DMS79 (cell line): ENCODE results near the gene MBP.

ENCODE experiments used
- DNase-seq: peaks from one replicate; lab custom pipeline; 2025; lab: John Stamatoyannopoulos, UW

Gene MBP

DNA sequence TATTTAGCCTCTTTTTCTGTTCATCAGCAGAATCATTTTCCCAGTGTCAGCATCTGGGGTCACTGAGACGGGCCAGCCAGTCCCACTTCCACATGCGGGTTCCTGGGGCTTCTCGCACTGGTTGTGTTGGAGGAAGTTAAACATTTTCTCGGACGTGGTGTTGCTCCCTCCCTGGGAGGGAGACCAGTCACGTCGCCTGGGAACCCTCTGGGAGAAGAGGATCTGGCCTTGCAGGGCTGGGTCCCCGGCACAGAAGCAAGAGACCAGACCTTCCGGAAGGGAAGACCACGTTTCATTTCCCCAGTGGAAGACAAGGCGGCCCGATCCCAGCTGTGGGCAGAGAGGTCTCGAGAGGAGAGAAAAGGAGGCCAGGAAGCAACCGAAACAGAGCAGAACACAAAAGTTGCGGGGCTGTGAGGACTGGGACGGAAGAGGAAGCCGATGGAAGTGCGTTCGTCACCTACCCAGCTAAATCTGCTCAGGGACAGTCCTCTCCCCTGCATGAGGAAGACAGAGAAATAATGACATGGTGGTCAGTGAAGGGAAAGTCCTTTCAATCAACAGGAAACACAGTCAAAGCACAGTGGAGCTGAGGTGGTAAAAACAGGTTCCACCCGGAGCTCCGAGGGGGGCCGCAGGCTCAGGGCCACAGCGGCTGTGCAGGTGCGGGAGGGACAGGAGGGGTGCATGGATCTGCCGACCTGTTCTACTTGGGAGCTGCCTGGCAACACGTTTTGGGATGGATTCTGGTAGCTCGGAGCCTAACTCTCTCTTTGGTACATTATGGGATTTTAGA lies 144.4 kb downstream of the MBP start:
- no peak for DNase-seq

DNA sequence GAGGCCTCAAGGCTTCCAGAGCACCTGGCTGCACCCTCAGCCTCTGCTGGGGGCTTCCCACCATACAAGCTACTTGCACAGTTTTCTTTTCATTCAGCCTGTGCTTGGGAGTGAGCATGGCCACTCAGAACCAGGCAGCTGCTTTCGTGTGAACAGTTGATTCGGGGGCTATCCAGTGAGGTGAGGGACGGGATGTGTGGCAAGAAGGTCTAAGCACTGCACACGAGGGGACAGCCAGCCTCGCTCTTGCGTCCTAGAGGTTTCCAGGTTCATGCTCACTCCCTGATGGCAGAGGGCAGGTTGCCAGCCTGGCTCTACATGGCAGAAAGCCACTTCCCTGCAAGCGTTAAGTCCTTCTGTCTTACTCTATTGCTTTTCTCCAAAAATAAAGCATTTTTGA lies 146.2 kb downstream of the MBP start:
- no peak for DNase-seq

DNA sequence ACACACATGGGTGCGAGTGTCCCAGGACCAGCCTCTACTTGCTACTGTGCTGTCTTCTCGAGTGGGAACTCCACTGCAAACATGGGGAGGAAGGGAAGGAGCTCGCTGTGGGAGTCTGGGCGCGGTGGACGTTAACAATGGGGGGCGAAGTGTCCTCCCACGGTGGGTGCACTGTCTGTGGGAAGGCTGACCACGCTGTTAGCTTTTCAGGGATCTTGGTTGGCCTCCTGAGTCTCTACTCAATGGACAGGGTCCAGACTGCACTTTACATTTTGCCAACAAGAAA lies 146.7 kb downstream of the MBP start:
- DNase-seq: no peak

DNA sequence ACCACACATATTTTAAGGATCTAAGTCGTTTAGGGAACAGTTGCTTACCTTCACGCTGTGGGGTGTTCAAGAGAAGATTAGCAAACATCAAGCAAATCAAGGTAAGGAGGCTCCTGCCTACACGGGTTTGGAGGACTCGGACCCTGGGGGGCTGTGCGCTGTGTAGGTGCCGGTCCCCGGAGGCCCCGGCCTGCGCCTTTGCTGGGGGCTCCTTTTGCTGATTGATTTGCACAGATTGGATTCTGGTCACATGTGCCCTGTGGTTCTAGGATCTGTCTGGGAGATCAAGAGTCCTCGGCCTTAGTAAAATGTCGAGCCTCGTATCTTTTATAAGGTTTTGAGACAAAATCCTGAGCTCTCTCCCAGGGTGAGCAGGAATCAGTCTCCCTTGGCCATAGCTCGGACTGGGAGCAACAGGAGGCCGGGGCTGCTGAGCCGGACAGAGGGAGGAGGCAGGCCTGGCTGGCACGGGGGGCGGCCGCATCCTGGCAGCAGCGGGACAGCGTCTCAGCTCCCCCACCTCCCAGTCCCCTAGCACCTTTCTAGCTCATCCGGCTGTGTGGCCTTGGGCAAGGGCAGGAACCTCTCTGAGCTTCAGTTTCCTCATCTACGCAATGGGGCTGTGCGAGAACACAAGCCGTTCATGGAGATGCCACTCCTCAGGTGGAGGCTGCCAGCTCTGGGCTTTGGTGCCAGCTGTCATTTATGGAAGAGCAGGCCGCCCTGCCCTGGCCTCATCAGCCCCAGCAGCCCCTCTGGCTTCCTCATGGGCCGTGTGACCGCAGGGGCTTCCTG lies 147.2 kb downstream of the MBP start:
- DNase-seq: no peak

DNA sequence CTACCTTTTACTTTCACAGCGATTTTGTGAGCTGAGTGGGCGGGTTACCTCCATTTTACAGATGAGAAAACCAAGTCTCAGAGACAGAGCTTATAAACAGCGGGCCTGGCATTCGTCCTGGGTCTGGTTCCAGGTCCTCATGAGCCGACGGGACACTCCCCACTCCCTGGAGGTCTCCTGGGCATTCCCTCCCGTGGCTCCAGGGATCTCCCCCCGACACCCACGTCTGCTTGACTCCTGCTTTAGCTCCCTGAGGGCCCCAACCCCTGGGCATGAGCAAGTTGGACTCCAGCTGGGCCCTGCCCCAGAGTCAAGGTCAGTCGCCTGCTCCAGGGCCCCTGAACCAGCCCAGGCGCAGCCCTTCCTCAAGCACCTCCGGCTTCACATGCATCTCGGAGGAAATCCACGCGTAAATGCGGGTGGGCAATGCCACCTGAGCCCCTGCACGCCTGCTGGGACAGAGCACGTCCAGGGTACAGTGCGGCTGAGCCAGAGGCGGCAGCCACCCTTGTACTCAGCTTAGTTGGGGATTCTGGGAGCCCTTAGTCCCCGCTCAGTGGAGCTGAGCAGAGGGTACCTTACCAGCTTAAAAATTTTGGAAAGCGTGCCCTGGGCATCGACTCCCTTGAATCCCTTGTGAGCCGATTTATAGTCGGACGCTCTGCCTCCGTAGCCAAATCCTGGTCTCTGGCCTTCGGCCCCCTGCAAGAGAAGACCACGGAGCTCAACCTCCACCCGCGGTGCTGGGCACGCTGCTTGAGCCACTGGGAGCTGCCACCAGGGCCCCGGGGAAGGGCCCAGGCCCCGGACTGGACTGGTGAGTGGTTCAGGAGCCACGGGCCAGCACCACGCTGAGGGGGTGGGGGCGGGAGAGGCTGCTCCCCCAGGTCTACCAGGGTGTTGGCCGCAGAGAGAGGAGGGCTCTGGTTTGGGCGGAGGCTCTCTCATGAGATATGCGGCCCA lies 148.1 kb downstream of the MBP start:
- DNase-seq: no peak

DNA sequence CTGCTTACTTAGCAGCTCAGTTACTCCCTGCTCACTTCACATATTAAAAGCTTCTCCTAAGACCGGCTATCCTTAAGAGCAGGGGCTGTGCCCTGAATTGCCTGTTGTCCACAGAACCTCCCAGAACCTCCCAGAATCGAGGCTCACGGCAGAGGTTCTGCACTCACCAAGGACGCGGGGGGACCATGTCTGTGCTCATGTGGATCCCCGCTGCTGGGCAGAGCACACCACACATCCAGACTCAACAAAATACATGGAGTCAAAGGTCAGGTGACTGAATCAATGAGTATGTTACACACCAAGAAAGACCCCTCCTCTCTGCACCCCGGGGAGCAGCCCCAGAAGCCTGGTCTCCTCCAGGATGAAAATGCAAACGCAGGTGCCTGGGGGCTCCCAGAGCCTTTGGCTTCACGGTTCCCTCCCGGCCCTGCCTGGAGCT lies 149.0 kb downstream of the MBP start:
- DNase-seq: no peak

DNA sequence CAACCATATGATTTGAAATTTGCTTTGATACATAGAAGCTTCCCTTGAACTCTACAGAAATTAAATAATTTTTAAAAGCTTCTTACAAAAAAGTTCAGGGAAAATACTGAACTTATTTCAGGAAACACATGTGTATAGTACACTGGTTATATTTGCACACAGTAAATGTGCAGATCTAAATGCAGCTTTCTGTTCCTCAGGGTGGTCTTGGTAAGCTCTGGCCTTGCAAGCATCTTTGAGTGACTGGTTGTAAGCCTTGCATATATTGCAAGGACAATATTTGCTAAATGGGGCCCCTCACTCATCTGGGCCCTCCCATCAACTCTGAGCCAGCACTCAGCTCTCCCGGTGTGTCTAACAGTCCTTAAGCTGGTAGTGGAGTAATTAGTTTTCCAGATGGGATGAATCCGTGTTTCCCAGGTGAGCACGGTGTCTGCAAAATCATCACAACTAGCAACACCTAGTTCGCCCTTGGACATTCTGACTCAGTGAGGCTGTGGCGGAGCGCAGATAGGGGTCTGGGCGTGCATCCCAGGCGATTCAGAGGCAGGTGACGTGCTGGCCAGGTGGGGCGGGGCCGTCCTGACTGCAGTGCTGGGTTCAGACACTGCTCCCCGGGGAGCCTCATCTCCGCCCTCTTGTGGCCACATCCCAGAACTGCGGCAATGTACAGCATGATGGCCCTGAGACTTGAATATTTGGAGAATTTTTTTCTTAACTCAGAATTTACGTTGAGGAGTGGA lies 149.6 kb downstream of the MBP start:
- peak; percentile 40 for DNase-seq

DNA sequence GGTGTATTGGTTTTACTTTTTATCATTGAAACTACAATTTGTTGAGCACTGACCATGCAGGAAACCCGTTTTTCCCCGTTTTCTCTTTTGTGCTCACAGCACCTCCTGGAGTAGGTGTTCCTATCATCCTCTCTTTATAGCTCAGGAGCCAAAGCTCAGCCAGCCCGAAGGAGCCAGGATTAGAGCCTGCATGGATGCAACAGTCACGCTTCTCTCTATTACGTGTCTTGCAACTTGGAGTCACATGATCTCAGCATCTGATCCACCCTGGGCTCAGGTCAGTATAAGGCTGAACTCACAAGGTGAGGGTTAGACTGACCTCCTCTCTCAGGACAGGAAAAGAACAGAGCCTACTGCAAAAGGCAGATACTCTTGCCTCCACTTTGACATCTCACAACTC lies 150.5 kb downstream of the MBP start:
- no peak for DNase-seq

DNA sequence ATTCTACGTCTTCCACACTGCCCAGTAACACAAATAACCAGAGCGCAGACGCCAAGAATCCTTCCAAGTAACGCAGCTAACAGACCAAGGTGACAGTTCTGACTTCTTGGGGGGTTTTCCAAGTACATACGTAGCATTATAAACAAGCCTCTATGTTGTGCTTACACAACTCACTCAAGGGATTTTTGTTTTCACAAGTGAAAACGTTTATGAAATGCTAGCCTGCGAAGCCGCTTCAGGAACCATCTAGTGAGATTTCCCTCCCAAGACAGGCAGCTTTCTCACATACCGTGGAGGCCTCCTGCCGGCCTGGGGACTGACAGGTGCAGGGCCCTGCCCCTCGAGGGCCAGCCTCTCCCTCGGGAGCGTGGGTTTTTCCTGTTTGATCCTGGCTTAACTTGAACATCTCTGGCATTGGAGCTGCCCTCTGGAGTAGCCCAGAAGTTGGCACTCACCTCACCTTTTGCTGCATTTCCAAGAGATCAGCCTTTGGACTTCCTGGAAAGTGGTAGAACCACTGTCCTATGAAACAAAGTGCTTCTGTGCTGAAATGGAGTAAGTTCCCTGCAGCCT lies 151.1 kb downstream of the MBP start:
- no peak for DNase-seq

DNA sequence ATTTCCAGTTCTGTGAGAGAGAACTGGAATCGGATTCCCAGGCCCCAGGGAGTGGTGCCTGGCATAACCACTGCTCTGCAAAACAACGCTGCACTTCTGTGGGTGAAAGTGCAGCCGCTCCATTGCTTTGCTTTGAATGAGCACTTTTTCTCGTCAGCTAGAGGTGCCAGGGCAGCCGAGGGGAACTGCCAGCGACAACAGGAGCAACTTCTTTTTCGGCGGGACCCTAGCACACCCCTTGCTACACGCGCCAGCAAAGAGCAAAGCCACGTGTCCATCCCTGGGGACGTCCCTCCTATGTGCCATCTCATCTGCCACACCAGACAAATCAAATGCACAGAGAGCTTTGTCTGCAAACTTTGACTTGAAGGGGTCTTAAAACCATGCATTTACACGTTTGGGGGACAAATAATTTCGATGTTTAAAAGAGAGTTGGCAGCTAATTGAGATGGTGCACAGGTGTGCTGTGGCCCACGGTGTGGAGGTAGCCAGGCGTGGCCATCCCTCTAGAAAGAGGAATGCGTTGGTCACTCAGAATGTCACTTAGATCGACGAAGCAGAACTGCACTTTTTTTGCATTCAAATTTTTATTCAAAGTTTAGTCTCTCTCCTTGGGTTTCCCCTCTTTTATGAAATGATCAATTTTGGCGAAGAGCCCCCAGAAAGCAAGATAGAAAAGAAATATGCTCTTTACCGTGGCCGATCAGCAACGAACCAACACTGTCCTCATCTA lies 151.8 kb downstream of the MBP start:
- no peak for DNase-seq

DNA sequence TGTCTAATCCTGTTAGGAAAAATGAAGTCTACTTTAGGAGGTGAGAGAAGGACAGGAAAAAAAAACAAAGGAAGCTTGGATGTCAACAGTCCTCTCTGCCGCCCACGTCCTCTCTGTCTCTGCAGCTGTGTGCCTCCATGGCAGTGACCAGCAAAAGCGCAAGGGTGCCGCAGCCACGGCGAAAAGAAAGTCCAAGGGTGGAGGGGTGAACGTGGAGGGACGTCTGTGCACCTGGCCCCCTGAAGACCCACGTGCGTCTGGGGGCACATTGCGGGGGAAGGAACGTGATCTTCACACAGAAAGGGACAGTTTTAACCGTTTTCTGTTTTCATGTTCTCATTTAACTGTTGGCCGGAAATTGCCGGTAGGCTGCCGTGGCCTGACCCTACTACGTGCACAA lies 152.7 kb downstream of the MBP start:
- DNase-seq: no peak

DNA sequence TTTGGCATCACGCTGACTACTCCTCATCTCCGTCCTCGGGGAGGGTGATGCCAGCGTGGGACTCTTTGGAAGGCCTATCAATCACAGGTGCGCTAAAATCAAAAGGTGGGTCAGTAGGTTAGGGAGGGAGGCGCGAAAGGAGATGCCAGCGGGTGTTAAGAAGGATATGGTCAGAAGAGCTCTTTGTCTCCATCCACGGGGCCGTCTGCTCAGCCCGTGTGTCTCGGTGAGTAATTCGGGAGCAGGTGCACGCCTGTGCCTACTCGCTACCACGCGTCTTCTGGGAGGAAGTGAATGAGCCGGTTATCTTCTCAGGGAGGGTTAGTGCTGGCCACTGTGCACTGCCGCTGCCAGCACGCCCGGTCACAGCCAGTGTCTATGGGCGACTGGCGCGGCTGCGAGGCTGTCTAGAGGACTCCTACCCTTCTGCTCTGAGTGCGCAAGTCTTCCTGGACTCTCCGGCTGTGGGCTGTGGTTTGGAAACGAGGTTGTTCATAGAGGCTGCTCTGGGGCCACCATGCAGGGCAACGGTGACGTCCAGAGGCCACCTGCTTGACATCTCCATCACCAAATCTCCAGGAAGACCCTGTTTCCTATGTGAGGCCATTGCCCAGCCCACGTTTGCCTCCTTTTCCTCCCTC lies 153.4 kb downstream of the MBP start:
- no peak for DNase-seq

DNA sequence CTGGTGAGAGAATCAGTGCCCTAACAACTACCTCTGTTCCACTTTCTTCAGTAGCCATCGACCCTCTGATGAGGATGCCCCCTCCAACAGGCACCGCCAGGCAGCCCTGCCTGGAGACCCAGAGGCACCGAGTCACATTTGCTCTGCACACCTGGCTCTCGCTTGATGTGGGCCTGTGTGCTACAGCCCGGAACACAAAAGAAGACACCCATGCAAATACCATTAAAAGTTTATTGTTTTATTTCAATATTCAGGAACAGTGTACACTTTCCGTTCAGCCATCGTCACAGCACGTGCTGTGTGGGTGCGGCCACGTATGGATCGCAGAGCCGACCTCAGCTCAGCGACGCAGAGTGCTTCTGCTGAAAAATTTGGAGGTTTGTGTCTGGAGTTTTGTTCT lies 154.0 kb downstream of the MBP start:
- DNase-seq: no peak

DNA sequence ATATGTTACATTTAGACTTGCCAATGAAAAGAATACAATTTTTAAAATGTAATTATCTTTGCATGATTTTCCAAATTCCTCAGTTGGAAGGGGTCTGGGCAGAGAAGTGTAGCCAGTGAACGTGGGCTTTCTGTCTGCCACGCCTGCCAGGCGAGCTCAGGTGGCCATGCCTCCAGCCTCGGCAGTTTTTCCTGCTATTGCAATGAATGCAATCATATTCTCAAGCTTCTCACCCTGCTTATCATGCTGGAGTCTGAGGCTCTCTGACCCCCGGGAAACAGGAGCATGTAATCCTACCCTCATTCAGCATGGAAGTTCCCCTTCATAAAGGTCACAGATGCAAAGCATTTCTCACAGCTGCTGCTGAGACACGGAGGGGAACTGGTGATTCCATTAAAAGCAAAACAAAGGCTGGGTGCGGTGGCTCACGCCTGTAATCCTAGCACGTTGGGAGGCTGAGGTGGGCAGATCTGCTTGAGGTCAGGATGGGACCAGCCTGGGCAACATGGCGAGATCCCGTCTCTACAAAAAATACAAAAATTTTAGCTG lies 154.8 kb downstream of the MBP start:
- no peak for DNase-seq

DNA sequence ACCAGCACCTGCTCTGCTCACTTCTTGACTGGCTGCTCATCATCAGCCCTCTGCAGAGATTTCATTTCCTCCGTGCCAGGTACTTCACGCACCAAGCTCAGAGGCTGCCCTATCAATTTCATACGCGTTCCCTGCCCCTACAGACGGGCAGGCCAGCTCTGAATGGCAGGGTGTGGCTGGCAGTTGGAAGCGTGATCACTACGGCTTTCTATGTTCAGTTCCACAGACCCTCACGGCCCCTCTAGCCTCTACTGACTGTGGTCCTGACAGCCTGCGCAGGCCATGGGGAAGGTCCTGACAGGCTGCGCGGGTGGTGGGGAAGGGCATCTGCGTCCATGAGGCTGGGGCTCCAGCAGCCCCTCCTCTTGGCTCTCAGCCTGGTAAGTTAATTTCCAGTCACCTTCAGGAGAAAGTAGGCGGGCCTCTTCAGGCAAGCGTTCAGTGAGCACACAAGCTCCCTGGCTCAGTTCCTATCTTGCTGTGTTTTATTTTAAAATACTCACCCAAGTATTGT lies 155.4 kb downstream of the MBP start:
- DNase-seq: peak; percentile 71

DNA sequence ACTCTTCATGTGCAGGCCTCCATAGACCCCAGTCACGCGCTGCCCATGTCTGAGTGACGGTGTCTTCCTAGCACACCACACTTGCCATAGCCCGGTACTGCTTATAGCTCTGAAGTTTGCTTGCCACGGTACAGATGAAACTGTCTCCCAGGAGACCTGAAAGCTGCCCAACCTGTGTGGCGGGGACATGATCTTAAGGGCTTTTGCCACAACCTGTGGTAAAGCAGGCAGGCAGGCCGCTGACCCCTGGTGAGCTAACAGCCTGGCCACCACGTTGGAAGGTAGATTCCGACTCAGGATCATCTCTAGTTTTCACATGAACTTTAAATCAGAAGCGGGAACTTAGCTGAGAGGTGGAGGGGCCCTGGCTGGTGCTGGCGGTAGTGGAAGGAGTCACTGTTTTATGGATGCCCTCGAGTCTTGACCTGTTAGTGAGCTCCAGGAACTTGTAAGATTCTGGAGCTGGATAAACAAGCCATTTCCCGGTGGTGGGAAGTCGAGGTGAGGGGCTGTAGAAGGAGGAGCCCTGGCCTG lies 156.9 kb downstream of the MBP start:
- DNase-seq: no peak

DNA sequence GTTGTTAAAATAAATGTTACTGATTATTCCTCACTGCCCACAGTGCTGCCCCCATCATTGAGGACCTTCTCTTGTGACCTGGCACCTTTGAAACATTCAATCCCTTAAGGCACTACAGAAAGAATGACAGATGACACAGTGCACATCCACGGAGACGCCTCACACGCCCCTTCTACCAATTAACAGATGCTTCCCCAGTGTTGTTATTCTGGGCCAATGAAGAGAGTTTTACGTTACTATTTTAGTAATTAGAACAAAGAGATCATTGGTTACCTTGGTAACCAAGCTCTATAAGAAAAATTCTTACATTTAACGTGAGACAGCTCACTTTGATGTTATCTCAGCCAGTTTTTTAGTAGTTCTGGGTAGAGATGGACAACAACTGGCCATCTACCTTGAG lies 158.2 kb downstream of the MBP start:
- DNase-seq: no peak

DNA sequence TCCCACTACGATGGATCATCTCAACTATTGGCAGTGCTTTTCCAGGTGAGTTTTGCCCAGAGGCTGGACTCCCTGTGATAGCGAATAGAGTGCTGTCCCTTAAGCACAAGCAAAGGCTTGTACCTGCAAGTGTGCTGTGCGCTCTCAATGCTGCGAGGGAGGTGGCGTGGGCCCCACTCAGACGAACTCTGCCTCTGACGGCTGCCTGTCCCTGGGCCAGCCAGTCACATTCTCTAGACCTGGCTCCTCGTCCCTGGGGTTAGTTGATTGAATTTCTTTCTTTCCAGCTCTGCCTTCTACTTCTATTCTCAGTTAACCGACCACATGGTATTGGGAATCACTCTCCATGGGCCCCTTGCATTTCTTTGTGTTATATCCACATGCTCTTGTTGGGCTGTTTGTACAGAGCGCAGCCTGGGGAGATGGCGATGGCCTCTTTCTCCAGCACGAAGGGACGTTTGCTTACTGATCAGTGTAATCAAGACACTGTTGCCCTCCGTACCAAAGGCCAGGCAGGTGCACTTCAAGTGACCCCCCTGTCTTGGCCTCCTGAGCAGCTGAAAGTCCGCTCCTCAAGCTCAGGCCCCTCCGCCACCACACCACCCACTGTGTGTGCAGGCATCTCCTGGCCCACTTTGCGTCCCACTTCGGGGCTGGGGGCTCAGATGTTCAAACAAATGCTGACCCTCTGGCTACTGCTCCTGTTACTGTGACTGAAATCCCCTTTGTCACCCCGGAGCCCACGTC lies 158.9 kb downstream of the MBP start:
- DNase-seq: no peak
